GM11168 (cell line): Measurements from ENCODE around the gene GALNTL6.

ENCODE experiments used
- in situ Hi-C: fragments of 300-500 bp; cut with MboI; formaldehyde crosslinking; loops from one replicate; pipeline ENCODE4 v1.12.0; 2022; ENCODE audit warnings: low sequenced_read_pairs; ENCODE audit not compliant: unreplicated experiment

Gene GALNTL6

DNA sequence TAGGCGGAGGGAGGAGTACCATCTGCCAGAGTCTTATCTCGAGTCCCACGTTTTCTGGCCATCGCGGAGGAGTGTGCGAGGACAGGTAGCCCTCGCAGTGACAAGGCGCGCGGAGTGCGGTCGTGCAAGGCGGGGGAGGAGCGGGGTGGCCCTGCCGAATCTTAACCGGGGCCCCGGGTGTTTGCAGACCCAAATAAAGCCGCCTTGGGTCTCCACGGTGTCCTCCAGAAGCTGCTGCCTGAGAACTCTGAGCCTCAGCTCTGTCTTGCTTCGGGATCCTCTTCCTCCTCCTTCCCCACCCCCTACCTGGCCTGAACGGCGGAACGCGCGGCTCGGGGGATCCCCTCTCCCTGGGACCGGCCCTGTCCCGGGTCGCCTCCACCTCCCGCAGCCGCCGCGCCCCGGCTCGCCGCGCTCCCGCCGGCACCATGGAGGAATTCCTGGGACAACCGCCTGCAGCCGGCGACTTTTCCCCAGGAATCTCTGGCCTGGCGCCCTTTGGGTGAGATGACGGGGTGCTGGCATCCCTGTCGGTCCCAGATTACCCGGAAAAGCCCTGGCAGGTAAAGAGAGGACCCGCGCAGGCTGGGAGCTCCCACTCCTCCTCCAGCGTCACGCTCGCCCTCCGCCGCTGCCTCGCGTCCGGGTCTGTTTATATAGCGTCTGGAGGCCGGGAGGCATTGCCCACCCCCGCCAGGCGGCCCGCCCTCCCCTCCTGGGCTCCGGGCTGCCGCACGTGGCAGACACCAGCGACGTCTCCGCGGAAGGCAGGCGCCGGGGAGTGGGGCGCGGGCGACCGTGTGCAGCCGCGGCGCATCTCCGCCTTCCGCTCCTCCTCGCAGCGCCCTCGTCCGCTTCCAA, at the start of gene GALNTL6:
Gene GALNTL6, plus strand, starts transcription at position 740 of the 861 bp plus-strand sequence.
- in situ Hi-C loops: no loop called here

DNA sequence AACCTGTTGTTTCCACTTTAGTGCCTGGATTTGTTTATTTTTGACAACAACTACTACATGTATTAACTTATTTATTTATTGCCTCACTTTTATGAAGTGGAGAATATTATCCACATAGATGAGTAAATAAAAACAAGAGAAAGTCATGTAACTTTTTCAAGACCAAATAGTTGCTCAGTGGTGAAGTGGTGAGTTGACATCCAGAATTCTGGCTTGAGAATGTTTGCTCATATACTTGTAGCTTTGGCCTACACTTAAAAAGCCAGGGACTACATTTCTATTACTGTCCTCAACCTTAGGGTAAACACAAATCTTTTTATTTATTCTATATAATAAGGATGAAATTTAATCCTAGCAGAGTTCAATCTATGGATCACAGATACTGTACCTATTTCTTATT, 47.7 kb upstream of the GALNTL6 start:
- in situ Hi-C loops: no loop called here

DNA sequence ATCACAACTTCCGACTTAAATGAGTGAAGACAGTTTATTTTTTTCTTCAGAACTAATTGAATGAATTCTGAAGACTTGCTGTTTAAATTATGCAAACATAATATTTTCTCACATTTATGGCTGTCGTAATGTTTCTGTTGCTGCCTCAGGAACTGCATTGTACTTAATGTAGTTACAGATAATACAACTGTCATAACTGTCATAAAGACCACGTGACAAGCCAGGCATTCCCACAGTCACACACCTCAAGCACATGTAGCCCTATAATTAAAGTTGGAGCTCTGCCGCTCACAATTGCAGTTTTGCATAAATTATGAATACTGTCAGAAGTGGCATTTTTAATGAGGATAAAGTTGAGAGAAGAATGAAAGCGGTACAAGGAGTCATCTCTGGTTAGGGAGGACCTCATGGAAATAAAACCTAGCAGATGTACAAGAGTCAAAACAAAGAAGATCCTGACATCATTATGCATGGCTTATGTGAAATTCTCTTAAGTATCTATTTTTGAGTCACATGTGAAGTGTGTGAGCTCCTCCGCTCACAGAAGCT, 38.5 kb upstream of the GALNTL6 start:
- in situ Hi-C loops: no loop called here

DNA sequence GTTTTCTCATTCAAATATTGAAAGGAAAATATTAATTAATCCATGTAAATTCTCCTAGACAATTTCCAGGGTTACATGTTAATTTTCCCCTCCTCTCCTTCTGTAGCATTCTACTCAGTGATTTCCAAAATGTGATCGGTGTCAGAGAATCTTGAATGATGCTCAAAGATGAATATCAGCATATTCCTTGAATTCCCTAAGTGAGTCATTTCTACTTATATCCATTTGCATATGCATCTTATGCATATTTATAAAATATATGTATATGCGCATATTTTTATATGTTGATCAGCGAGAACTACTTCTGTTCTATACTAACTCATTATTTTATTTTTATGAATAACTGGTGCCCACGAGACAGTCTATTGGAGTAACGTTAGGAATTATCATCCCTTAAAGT, 33.9 kb upstream of the GALNTL6 start:
- in situ Hi-C loops: no loop called here

DNA sequence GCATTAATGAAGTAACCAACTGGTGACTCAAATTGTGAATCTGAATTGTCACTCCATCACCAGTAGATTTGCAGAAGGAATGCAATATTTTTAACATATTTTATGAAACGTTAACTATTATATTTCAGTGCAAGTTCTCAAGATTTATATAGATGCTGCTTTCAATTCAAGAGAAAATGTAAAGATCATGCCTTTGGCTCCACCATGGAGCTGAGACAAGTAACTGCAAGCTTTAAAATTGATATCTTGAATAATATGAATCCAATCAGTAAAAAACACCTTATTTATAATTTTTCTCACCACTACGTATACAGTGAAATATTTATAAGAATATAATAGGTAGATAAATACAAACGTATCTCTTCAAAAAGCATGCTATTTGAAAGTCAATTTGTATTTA, 27.8 kb upstream of the GALNTL6 start:
- in situ Hi-C loops: no loop called here

DNA sequence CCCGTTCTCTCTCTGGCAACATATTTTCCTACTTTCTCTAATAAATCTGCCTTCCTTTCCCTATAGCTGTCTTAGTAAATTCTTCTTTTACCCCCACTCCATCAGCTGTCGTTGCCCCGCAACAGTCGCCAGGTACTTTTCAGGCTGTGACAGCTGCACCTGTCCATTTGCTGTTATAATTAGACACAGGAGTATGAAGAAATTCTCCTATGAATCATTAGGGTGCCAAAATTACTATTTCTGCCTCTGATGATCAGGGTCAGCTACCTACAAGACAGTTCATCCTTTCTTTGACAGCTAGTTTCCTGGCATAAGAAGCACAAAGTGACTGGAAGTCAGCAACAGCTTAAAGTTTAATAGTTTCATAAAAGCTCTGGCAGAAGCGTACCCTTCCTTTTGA, 19.5 kb upstream of the GALNTL6 start:
- in situ Hi-C loops: no loop called here

DNA sequence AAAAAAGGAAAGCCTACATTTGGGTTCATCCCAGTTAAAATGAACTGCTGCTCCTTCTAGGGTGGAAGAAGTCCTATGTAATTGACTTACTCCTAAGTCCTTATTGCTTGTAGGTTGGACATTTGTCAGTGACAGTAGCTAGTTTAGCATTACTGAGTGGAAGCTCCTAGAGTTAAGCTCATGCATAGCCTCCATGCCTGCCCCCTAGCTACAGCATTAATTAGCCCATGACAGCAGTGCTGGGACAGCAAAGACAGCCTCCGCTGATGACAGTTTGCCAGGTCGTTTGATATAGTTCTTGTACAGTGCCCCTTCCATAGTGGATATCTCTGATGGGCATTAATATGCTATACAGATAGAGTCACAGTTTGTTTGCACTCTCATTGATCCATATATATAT, 18.7 kb upstream of the GALNTL6 start:
- in situ Hi-C loops: no loop called here

DNA sequence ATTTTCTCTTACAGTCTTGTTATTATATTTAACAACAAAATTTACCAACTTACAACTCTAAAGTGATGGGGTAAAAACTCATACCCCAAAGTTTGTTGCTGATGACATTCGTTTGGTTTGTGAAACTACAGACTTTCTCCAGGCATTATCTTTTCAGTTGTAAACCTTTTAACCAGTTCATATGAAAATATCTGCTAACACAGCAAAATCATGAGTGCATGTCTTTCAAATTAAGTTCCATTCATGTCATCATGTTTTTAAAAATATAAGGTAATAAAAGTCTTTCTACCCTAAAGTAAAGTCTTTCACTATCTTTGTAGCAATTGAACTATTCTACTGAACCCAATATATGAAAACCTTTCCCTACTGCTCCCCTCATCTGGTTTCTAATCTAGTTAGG, 3.4 kb upstream of the GALNTL6 start:
- in situ Hi-C loops: no loop called here

DNA sequence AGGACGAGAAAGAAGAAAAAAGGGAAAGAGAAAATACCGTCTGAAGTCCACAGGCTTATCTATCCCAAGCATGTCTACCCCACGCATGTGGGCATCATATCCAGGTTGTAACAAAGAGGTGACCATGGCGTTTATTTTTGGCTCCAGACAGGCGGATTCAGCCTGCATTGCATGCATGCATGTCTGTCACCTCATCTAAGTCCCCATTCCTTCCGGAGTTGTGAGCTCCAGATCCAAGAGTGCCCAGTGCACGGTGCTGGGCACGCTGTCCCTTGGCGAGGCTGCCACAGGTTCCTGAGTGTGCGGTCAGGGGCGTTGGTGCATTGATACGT, 905 bp upstream of the GALNTL6 start:
- in situ Hi-C loops: no loop called here

DNA sequence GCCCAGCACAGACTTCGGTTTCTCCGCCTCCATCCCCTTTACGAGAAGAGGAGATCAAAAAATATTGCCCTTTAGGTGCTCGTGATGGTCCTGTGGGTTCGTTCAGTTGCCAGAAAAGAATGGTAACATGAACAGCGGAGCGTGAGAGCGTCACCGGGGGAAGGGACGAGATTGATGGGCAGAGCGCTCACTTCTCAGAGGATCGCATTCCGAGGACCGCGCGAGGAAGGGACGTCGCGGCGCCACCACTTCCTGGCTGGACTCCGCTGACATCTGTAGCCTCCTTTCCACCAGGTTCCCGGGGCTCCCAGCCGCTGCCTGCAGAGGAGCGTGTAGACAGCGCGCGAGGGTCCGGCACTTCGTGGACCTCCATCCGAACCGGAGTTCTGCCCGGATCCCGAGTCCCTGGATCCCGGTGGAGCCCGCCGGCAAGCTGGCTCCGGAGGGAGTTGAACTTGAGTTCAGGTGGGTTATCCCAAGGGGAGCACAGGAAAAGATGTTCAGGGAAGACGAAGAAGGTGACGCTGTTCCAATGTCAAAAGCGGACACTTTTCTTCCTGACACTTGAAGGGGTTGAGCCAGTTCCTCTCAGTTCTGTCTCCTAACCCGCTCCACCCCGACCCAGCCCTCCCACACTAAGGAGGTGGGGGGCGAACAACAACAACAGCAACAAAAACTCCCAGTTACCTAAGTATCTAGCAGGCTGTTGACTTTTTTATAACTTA, 484 bp downstream of the GALNTL6 start:
- in situ Hi-C loops: no loop called here

DNA sequence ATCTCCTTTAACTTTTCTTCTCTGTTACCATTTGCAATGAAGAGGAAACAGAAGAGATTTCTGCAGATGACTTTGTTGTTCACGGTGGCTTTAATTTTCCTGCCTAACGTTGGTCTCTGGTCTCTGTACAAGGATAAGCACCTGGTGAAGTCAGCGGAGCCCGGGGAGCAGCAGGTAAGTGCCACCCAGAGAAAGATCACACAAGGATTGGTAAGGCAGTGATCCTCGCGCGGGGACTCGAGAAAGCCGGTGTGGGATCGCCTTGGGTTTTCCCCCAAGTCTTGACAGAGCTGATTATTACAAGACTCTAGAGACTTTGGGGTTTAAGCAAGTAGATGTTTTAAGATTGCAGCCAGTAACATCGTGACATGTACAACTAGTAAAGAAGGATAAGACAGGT, 1.3 kb downstream of the GALNTL6 start:
- in situ Hi-C loops: no loop called here

DNA sequence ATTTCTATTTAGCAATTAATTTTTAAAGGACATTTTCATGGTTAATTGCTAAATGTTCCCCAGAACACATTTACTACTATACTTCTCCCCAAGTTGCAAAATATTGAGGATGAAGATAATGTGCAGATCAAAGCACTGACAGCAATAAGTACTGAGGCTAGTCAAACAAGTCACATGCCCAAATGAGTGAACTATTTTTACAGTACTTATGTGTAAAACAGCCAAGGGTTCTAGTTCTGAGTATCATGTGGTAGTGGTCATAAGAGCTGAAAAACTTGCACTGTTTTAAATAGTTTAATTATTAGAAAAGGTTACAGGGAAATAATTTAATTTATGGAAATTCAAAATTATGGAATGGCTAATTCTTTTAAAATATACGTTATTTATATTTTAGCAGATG, 3.8 kb downstream of the GALNTL6 start:
- in situ Hi-C loops: no loop called here

DNA sequence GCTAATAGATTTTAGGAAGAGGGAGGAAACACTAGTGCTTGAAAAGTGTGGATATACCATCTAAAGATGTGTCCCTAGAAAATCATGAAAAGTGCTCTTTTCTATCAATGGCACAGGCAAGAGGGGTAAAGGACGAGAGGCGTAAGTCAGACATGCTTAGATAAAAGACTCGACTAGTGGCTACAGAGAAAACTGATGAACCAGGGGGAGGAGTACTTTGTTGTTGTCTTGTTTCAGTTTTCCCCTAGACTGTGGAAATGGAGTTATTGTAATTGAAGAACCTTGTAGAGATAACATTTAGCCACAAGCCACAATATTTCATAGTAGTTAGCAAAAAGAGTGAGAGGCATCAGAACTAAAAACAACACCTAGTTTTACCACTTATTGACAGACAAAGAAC, 21.4 kb downstream of the GALNTL6 start:
- in situ Hi-C loops: loop anchor here (25.0 kb wide), 1 partner anchor 1003 kb away; no protein-coding TSS in a partner anchor

DNA sequence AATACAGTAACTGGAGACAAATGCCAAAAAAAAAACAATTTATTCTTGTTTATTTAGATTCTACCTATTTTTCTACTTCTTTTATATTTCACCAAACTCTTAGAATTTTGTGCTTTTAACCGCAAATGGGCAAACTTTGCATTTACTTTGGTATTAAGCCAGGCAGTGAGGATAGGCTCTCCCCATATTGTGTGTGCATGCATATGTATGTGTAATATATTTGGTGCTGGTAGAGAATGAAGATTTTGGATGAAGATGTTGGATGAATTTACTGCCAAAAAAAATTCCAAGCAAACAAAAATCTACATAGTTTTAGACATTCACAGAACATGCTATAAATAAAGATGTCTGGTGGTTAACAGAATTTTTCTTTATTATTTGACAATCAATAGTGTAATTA, 30.3 kb downstream of the GALNTL6 start:
- in situ Hi-C loops: loop anchor here (25.0 kb wide), 1 partner anchor 994 kb away; no protein-coding TSS in a partner anchor

DNA sequence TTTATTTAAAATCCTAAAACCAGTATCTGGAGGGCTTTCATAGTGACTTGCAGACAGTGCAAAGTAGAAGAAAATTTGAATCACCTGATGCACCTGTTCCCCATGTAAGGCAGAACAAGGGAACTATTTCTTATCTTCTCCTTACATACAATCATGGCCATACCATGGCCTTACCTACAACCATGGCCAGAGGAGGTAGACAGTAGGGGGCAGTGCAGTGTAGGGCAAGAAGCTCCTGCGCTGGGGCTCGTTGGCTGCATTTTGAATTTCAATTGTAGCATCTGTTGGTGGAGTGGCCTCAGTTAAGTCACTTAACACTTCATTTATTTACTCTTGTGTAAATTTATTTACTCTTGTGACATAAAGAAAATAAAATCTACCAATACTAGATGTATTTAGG, 33.0 kb downstream of the GALNTL6 start:
- in situ Hi-C loops: loop anchor here (25.0 kb wide), 1 partner anchor 991 kb away; no protein-coding TSS in a partner anchor

DNA sequence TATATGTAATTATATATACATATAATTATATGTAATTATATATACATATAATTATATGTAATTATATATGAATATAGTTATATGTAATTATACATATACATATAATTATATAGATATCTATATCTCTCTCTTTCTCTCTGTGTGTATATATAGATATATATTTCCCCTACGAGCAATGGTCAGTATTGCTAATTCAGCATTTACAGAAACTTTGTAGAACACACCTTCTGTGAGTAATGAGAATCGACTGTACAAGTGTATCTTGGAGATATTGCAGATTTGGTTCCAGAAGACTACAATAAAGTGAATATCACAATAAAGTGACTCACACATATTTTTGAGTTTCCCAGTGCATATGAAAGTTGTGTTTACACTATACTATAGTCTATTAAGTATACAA, 33.7 kb downstream of the GALNTL6 start:
- in situ Hi-C loops: loop anchor here (25.0 kb wide), 1 partner anchor 990 kb away; no protein-coding TSS in a partner anchor

DNA sequence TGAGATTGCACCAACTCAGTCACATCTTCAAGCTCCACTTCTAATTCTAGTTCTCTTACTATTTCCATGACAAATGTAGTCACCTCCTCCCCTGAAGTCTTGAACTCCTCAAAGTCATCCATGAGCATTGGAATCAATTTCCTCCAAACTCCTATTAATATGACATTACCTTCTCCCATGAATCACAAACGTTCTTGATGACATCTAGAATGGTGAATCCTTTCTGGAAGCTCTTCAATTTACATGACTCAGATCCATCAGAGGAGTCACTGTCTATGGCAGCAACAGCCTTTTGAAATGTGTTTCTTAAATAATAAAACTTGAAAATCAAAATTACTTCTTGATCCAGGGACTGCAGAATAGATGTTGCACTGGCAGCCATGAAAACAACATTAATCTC, 34.5 kb downstream of the GALNTL6 start:
- in situ Hi-C loops: loop anchor here (25.0 kb wide), 1 partner anchor 990 kb away; no protein-coding TSS in a partner anchor

DNA sequence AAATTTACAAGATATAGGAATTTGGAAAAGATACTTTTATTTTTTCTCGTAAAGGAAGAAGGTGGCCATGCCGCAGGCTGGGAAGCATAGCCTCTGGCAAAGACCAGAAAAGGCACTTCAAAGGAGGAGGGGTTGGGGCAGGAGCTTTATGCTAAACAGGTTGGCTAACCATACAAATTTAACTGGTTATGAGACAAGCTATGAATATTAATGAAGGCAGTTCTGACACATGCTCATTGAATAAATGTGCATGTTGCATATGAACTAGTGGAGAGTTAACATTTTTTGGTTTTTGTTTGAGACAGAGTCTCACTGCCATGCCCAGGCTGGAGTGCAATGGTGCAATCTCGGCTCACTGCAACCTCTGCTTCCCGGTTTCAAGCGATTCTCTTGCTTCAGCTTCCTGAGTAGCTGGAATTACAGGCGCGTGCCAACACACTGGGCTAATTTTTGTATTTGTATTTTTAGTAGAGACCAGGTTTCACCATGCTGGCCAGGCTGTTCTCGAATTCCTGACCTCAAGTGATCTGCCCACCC, 36.5 kb downstream of the GALNTL6 start:
- in situ Hi-C loops: loop anchor here (25.0 kb wide), 1 partner anchor 988 kb away; no protein-coding TSS in a partner anchor

DNA sequence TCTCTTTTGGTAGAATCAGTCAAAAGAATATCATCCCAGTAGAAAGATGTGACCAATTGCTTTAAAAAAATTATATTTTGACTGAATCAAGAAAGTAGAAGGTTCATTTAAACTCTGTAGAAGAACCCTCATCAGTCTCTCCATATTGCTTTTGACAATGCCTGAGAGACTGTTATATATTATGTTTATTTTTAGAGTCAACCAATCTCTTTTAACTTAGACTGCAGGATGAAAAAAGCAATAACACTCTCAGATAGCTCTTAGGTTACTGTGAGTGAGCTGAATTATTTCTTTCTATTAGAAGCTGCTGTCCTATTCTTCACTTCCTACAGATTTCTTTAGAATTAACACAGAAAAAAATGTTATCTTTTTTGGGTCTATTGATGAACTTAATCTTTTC, 38.1 kb downstream of the GALNTL6 start:
- in situ Hi-C loops: no loop called here

DNA sequence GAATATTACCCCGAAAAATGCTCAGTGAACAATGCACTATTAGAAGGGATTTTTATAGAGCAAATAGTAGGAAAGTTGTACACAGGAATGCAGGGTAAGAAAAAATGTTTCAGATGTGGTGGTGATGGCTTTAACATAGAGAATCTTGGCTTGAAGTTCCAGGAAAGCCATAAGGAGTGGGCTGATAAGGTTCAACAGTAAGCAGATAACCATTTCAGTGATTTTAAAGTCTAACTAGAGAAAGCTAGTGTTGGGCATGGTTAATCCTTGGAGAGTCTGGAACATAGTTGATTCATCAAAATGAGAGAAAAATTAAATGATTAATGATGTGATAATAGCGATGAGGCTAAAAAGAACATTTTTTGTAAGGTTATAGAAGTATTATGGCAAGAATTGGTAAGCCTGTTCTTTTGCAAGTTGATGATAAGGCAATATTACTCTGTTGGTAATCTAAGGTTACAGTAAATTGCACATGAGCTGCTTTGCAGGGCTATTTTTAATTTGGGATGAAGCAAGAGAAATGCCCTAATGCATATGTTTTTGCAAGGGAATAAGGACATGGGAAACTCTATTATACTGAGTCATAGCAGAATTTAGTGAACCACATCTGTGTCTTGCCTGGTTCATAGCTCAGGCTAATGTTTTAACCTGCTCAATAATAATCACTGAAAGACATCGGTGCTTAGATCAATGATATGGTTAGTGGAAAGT, 44.3 kb downstream of the GALNTL6 start:
- in situ Hi-C loops: no loop called here
